HL-60 (cell line): Measurements from ENCODE around the gene ARHGAP27.
"Not testable (repeated sequence)": the region's sequence is repeated elsewhere in the genome, so short reads cannot be mapped to it uniquely, and the experiment has no call there.

Experiments used
- DNase-seq, 2 experiments: peaks; one replicate each; pipeline ENCODE4 v3.0.0-alpha.2; 2010 to 2020; ENCODE audit warnings: low read depth in 1 of 2, low spot score in 1 of 2
- H3K27ac ChIP-seq: fragments of 250-450 bp; sonication (Bioruptor Pico); replicated peaks from 2 replicates; pipeline ENCODE4 v1.5.1; 2020; ENCODE audit warnings: mild to moderate bottlenecking, moderate library complexity
- H3K27me3 ChIP-seq: fragments of 250-450 bp; sonication (Bioruptor Pico); 2 replicates; pipeline ENCODE4 v1.5.1; 2021; ENCODE audit warnings: mild to moderate bottlenecking, moderate library complexity; ENCODE audit not compliant: insufficient read depth, poor library complexity, severe bottlenecking
- H3K4me3 ChIP-seq: replicated peaks from 2 replicates; pipeline ENCODE4 v1.5.1; 2011; ENCODE audit warnings: mild to moderate bottlenecking, control low read depth, low read length; ENCODE audit not compliant: insufficient read depth
- GABPA ChIP-seq: IDR thresholded peaks from 2 replicates; pipeline ENCODE4 v1.6.1; 2012; ENCODE audit warnings: low read depth
- POLR2AphosphoS5 ChIP-seq: IDR thresholded peaks from 2 replicates; pipeline ENCODE4 v1.6.1; 2012; ENCODE audit warnings: low read depth
- SPI1 ChIP-seq: IDR thresholded peaks from 2 replicates; pipeline ENCODE4 v1.6.1; 2012; ENCODE audit warnings: low read depth, mild to moderate bottlenecking, borderline replicate concordance
- TF ChIP-seq, protein P1 (sequence below): IDR thresholded peaks from 2 replicates; pipeline ENCODE4 v1.6.1; 2012; ENCODE audit warnings: low read depth; ENCODE audit not compliant: insufficient replicate concordance
- TF ChIP-seq, protein P2 (sequence below): IDR thresholded peaks from one replicate; pipeline ENCODE4 v1.5.1; 2011; ENCODE audit warnings: low read length, control low read depth, inconsistent platforms; ENCODE audit not compliant: insufficient read depth

The ARHGAP27 gene

DNA sequence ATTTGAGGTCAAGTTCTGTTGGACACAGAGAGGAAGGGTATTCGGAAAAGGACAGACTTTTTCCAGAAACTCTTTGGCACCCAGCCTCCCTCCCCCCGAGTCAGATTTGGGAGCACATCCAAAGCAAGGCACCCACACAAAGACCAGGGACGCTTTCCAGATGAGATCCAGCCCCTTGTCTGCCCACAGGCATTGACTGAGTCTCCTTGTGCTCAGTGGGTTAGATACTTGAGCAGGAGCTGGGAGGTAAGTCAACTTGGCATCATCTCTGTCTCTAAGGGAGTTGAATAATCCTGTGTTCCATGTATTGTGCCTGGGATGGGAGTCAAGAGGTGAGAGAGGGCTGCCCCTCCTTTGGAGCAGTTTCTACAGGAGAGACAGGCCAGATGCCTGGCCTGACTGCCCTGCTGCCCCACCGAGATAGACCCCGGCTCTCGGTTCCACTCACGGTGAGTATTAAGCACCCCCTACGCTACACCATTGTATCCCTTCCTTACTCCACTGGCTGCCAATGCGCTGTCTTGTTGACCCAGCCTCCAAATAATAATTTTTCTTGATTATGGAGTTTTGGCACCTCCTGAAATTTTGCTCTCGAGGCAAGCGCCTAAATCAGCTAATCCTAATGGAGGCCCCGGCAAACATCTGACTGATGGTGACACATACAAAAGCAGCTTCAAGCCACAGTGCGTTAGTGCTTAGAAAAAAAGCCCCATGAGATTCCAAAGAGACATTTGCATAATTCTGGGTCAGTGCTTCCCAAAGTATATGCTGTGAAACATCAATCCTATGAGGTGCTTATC is 86.3 kb downstream of the ARHGAP27 start:
- TF ChIP-seq, protein P1, sequence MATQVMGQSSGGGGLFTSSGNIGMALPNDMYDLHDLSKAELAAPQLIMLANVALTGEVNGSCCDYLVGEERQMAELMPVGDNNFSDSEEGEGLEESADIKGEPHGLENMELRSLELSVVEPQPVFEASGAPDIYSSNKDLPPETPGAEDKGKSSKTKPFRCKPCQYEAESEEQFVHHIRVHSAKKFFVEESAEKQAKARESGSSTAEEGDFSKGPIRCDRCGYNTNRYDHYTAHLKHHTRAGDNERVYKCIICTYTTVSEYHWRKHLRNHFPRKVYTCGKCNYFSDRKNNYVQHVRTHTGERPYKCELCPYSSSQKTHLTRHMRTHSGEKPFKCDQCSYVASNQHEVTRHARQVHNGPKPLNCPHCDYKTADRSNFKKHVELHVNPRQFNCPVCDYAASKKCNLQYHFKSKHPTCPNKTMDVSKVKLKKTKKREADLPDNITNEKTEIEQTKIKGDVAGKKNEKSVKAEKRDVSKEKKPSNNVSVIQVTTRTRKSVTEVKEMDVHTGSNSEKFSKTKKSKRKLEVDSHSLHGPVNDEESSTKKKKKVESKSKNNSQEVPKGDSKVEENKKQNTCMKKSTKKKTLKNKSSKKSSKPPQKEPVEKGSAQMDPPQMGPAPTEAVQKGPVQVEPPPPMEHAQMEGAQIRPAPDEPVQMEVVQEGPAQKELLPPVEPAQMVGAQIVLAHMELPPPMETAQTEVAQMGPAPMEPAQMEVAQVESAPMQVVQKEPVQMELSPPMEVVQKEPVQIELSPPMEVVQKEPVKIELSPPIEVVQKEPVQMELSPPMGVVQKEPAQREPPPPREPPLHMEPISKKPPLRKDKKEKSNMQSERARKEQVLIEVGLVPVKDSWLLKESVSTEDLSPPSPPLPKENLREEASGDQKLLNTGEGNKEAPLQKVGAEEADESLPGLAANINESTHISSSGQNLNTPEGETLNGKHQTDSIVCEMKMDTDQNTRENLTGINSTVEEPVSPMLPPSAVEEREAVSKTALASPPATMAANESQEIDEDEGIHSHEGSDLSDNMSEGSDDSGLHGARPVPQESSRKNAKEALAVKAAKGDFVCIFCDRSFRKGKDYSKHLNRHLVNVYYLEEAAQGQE: no peak
- TF ChIP-seq POLR2AphosphoS5 (no peak), SPI1 (no peak), GABPA (no peak)
- TF ChIP-seq, protein P2, sequence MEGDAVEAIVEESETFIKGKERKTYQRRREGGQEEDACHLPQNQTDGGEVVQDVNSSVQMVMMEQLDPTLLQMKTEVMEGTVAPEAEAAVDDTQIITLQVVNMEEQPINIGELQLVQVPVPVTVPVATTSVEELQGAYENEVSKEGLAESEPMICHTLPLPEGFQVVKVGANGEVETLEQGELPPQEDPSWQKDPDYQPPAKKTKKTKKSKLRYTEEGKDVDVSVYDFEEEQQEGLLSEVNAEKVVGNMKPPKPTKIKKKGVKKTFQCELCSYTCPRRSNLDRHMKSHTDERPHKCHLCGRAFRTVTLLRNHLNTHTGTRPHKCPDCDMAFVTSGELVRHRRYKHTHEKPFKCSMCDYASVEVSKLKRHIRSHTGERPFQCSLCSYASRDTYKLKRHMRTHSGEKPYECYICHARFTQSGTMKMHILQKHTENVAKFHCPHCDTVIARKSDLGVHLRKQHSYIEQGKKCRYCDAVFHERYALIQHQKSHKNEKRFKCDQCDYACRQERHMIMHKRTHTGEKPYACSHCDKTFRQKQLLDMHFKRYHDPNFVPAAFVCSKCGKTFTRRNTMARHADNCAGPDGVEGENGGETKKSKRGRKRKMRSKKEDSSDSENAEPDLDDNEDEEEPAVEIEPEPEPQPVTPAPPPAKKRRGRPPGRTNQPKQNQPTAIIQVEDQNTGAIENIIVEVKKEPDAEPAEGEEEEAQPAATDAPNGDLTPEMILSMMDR: no peak
- Histone ChIP-seq H3K27ac (no peak overlapping the region), H3K27me3 (no peaks in the 10 kb centered on the region)

DNA sequence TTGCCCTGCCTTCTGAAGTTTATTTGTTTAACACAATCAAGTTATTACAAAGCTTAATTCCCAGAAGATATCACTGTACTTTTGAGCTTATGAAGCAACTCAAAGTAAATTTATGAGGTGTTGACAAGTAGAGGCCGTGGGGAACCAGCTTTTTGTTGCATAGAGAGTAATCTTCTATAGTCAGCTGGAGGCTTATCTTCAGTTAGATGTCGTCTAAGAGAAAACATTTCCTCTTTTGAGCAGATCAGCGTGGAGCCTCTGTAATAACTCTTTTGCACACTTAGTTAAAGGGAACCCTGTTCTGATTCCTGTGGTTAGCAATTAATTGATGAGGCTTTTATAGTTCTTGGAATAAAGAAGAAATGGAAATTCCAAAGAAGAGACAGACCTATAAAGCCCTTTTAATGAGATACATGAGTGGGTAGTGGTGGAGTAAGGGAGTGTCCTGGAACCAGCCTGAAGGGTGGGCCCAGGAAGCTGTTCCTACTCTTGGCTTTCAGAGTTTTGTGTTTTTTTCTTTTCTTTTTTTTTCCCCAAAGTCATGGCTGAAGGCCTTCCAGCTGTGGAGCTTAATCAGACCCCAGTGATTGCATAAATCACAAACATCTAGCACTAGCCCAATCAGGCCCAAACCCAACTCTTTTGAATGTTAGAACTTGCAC is 87.0 kb downstream of the ARHGAP27 start:
- no peaks in the 10 kb centered on the region for H3K27me3 ChIP-seq

More for the DNA sequence above, 86.3 kb downstream of the ARHGAP27 start:
- DNase-seq: no peak
- no peak overlapping the region for H3K4me3 ChIP-seq

DNA sequence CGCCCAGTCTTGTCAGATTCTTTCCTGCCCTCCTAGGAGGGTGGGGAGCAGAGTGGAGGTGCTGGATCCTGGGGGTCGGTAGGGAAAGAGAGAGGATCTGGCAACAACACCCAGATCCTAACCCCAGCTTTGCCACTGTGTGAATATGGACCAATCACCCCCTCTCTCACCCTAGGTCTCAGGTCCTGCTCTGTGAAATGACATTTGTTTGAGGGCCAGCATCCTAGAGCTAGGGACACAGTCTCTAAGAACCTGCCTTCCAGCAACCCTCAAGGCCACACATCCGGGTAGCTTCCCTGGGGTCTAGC is 87.5 kb downstream of the ARHGAP27 start:
- TF ChIP-seq POLR2AphosphoS5: no peak
- TF ChIP-seq SPI1: no peak
- TF ChIP-seq GABPA: no peak
- TF ChIP-seq, protein P2: no peak
- TF ChIP-seq, protein P1: no peak
- Histone ChIP-seq H3K27ac (no peak overlapping the region), H3K4me3 (no peak overlapping the region), H3K27me3 (no peaks in the 10 kb centered on the region)
- DNase-seq: no peak

More for the DNA sequence above, 87.0 kb downstream of the ARHGAP27 start:
- H3K4me3 ChIP-seq: no peak overlapping the region
- TF ChIP-seq SPI1: peak; percentile 73
- no peak for TF ChIP-seq GABPA
- peak in 1 of 2 experiments; percentile 29 for DNase-seq
- H3K27ac ChIP-seq: no peak overlapping the region

DNA sequence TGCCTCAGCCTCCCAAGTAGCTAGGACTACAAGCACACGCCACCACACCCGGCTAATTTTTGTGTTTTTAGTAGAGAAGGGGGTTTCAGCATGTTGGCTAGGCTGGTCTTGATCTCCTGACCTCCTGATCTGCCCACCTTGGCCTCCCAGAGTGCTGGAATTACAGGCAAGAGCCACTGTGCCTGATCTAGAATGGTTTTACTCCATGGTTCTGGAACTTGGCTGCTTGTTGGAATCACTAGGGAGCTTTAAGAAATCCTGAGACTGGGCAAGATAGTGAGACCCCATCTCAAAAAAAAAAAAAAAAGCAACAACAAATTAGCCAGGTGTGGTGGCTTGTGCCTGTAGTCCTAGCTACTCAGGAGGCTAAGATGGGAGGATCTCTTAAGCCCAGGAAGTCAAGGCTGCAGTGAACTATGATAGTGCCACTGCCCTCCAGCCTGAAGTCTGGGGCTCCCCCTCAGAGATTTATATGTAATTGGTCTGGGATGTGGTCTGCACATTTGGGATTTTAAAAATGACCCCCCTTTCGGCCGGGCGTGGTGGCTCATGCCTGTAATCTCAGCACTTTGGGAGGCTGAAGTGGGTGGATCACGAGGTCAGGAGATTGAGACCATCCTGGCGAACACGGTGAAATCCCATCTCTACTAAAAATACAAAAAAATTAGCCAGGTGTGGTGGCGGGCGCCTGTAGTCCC is 88.6 kb downstream of the ARHGAP27 start:
- H3K27me3 ChIP-seq, H3K27ac ChIP-seq, DNase-seq, H3K4me3 ChIP-seq: not testable (repeated sequence)
